GM23338 (cell line): ENCODE measurements around the gene SEMA3C. TPM values are rescaled to one million over a fixed set of nuclear protein-coding genes. Genes with fewer than 3 reads are reported as not detected.
A peak's percentile ranks its signal among the peaks of the same experiment; 100 is the strongest.

ENCODE experiments used
- ATAC-seq: fragments of 200-7000 bp; cut with Tn5 transposase; 3 replicates; pipeline ENCODE4 v1.9.1; 2020
- DNase-seq: peaks from one replicate; pipeline ENCODE4 v3.0.0-alpha.2; 2015; ENCODE audit warnings: low spot score
- H2AFZ ChIP-seq: fragments of 200-600 bp; sonication (generic); 2 replicates; pipeline ENCODE4 v1.8.0; 2016; ENCODE audit warnings: antibody characterized with exemption, mild to moderate bottlenecking, moderate library complexity
- H3F3A ChIP-seq: fragments of 200-600 bp; sonication (generic); replicated peaks from 2 replicates; pipeline ENCODE4 v1.8.0; 2017; ENCODE audit warnings: antibody characterized with exemption, mixed run types, low read depth
- H3K27ac ChIP-seq: fragments of 200-600 bp; sonication (generic); 2 replicates; pipeline ENCODE4 v1.6.1; 2016; ENCODE audit warnings: low read depth
- H3K27me3 ChIP-seq: fragments of 200-600 bp; sonication (generic); 2 replicates; pipeline ENCODE4 v1.8.0; 2016; ENCODE audit warnings: mild to moderate bottlenecking, mixed run types, moderate library complexity; ENCODE audit not compliant: insufficient read depth
- H3K36me3 ChIP-seq: fragments of 200-600 bp; sonication (generic); 2 replicates; pipeline ENCODE4 v1.8.0; 2016; ENCODE audit warnings: mild to moderate bottlenecking; ENCODE audit not compliant: insufficient read depth
- H3K4me1 ChIP-seq: fragments of 200-600 bp; sonication (generic); 2 replicates; pipeline ENCODE4 v1.8.0; 2016; ENCODE audit warnings: mild to moderate bottlenecking, moderate library complexity; ENCODE audit not compliant: insufficient read depth
- H3K4me2 ChIP-seq: fragments of 200-600 bp; sonication (generic); 2 replicates; pipeline ENCODE4 v1.7.1; 2017; ENCODE audit warnings: mixed run types
- H3K4me3 ChIP-seq: fragments of 200-600 bp; sonication (generic); 2 replicates; pipeline ENCODE4 v1.6.1; 2016; ENCODE audit warnings: mixed run types
- H3K79me2 ChIP-seq: fragments of 200-600 bp; sonication (generic); replicated peaks from 2 replicates; pipeline ENCODE4 v1.8.0; 2017; ENCODE audit warnings: mild to moderate bottlenecking; ENCODE audit not compliant: insufficient read depth
- H3K9me2 ChIP-seq: fragments of 200-600 bp; sonication (generic); 2 replicates; pipeline ENCODE4 v1.8.0; 2017; ENCODE audit not compliant: insufficient read depth
- H4K20me1 ChIP-seq: fragments of 200-600 bp; sonication (generic); replicated peaks from 2 replicates; pipeline ENCODE4 v1.8.0; 2017; ENCODE audit warnings: mild to moderate bottlenecking; ENCODE audit not compliant: insufficient read depth
- H3K27ac Mint-ChIP-seq: 2 replicates; pipeline ENCODE4 v1.8.0; 2020; ENCODE audit warnings: inconsistent platforms, mild to moderate bottlenecking, moderate library complexity, mixed read lengths
- H3K27me3 Mint-ChIP-seq: 3 replicates; pipeline ENCODE4 v1.8.0; 2022; ENCODE audit warnings: low read depth, mild to moderate bottlenecking, moderate library complexity, mixed read lengths, inconsistent platforms; ENCODE audit not compliant: insufficient read depth, poor library complexity
- H3K36me3 Mint-ChIP-seq: 3 replicates; pipeline ENCODE4 v1.8.0; 2021; ENCODE audit warnings: low read depth, mild to moderate bottlenecking, inconsistent platforms, moderate library complexity, mixed read lengths
- H3K4me1 Mint-ChIP-seq: 3 replicates; pipeline ENCODE4 v1.8.0; 2020; ENCODE audit warnings: mild to moderate bottlenecking, inconsistent platforms, mixed read lengths
- H3K4me3 Mint-ChIP-seq: 3 replicates; pipeline ENCODE4 v1.8.0; 2021; ENCODE audit warnings: moderate library complexity, mild to moderate bottlenecking, inconsistent platforms, mixed read lengths
- H3K9me3 Mint-ChIP-seq: 3 replicates; pipeline ENCODE4 v1.8.0; 2020; ENCODE audit warnings: moderate library complexity, mild to moderate bottlenecking, inconsistent platforms, mixed read lengths
- CREB1 ChIP-seq: fragments of 250-450 bp; sonication (Bioruptor Pico); IDR thresholded peaks from 2 replicates; pipeline ENCODE4 v1.5.0; 2020; ENCODE audit warnings: low read depth, mild to moderate bottlenecking, moderate library complexity
- CTCF ChIP-seq, 2 experiments: fragments of 200-600 bp in 1 of 2; sonication (generic) in 1 of 2; conservative IDR thresholded peaks; 2 replicates each; pipeline versions ENCODE4 v1.5.1 to v1.6.1; 2016 to 2017; ENCODE audit warnings: antibody characterized with exemption in 2 of 2, low read depth in 2 of 2, mild to moderate bottlenecking in 2 of 2, moderate library complexity in 1 of 2
- ETS1 ChIP-seq: IDR thresholded peaks from 2 replicates; pipeline ENCODE4 v1.6.1; 2016; ENCODE audit warnings: antibody characterized with exemption
- EZH2 ChIP-seq: fragments of 200-600 bp; sonication (generic); IDR thresholded peaks from one replicate; pipeline ENCODE4 v1.8.0; 2017; ENCODE audit warnings: antibody characterized with exemption, mild to moderate bottlenecking, low read depth; ENCODE audit not compliant: unreplicated experiment
- EZH2phosphoT487 ChIP-seq: fragments of 200-600 bp; sonication (generic); IDR thresholded peaks from one replicate; pipeline ENCODE4 v1.8.1; 2018; ENCODE audit warnings: antibody characterized with exemption; ENCODE audit not compliant: unreplicated experiment
- JUNB ChIP-seq: IDR thresholded peaks from one replicate; pipeline ENCODE4 v1.6.1; 2016; ENCODE audit warnings: antibody characterized with exemption; ENCODE audit not compliant: unreplicated experiment
- NANOG ChIP-seq: IDR thresholded peaks from 2 replicates; pipeline ENCODE4 v1.6.1; 2016; ENCODE audit warnings: antibody characterized with exemption, borderline replicate concordance
- POLR2AphosphoS5 ChIP-seq: IDR thresholded peaks from 2 replicates; pipeline ENCODE4 v1.6.1; 2016; ENCODE audit warnings: antibody characterized with exemption, low read depth
- REST ChIP-seq: IDR thresholded peaks from one replicate; pipeline ENCODE4 v1.6.1; 2018; ENCODE audit warnings: antibody characterized with exemption; ENCODE audit not compliant: unreplicated experiment
- STAT1 ChIP-seq: IDR thresholded peaks from one replicate; pipeline ENCODE4 v1.6.1; 2016; ENCODE audit warnings: antibody characterized with exemption; ENCODE audit not compliant: unreplicated experiment
- ZNF114 ChIP-seq: fragments of 250-450 bp; sonication (Bioruptor Pico); IDR thresholded peaks from 2 replicates; pipeline ENCODE4 v1.5.0; 2020; ENCODE audit warnings: mild to moderate bottlenecking, moderate library complexity
- ZNF331 ChIP-seq: fragments of 250-450 bp; sonication (Bioruptor Pico); IDR thresholded peaks from 2 replicates; pipeline ENCODE4 v1.5.0; 2020; ENCODE audit warnings: low read depth, mild to moderate bottlenecking, moderate library complexity
- ZNF462 ChIP-seq: fragments of 250-450 bp; sonication (Bioruptor Pico); IDR thresholded peaks from 2 replicates; pipeline ENCODE4 v1.5.0; 2020; ENCODE audit warnings: mild to moderate bottlenecking, moderate library complexity
- polyA plus RNA-seq: library from polyadenylated mRNA; unstranded; fragments of >200 nt; fragmentation: Nextera tagmentation; extraction: Ambion mirVana; gene quantifications from 2 replicates; pipeline ENCODE4 v1.2.1, GENCODE V29; 2016
- total RNA-seq: library from RNA; depleted of rRNA; stranded (reverse); fragments of >200 nt; shearing (Covaris generic); gene quantifications from 2 replicates; pipeline ENCODE4 v1.2.3, GENCODE V29; 2014

The SEMA3C gene
- total and polyA plus RNA-seq, 2 experiments from 2014 or later = 1.0 to 3.5 TPM

GRCh38 chr7:80967917-80968297 is 49.1 kb upstream of the SEMA3C start:
- Histone ChIP-seq H2AFZ (no peak overlapping the region), H3K27me3 (no peaks in the 10 kb centered on the region), H3K27ac (no peak overlapping the region), H3F3A (no peaks in the 10 kb centered on the region), H3K9me2 (no peaks in the 10 kb centered on the region), H4K20me1 (no peaks in the 10 kb centered on the region), H3K4me1 (no peaks in the 10 kb centered on the region), H3K79me2 (no peaks in the 10 kb centered on the region), H3K36me3 (no peaks in the 10 kb centered on the region), H3K4me2 (no peak overlapping the region), H3K4me3 (no peak overlapping the region)
- Mint-ChIP-seq H3K36me3 (no peaks in the 10 kb centered on the region), H3K27me3 (no peaks in the 10 kb centered on the region), H3K27ac (peak overlapping the region; percentile 24; the same call in 1 of the 2 replicates), H3K4me1 (peaks cover 5% of the 10 kb centered on the region; the same call in 2 of the 3 replicates), H3K9me3 (no peaks in the 10 kb centered on the region), H3K4me3 (no peak overlapping the region)
- DNase-seq (no peak), ATAC-seq (no peak)
- TF ChIP-seq CREB1 (CRISPR knock-in tag) = no peak
- TF ChIP-seq EZH2 = no peak
- no peak for TF ChIP-seq STAT1
- no peak for TF ChIP-seq CTCF (conservative IDR thresholded peaks at IDR 0.05; ENCODE audit: low read depth in 2 of 2)
- TF ChIP-seq ETS1 = no peak
- no peak for TF ChIP-seq ZNF114
- TF ChIP-seq POLR2AphosphoS5 = no peak
- TF ChIP-seq EZH2phosphoT487 = no peak
- TF ChIP-seq ZNF331 (CRISPR knock-in tag) = no peak
- TF ChIP-seq JUNB = no peak
- TF ChIP-seq ZNF462 (CRISPR knock-in tag) = no peak
- TF ChIP-seq NANOG = no peak
- TF ChIP-seq REST = no peak
